ENCODE results near the gene VKORC1. TPM values are rescaled to one million over a fixed set of nuclear protein-coding genes. Genes with fewer than 3 reads are reported as not detected.

VKORC1 gene
- total and polyA plus RNA-seq, 2 experiments from 2014 or later: 89.6 to 100 TPM

- DNase-seq (ENCODE audit: low spot score) (no peak), ATAC-seq (no peak)
- peaks cover 5% of the 10 kb centered on the region; the same call in 1 of the 3 replicates for H3K4me1 Mint-ChIP-seq
Observed at GRCh38 chr16:31080756-31081419, 13.7 kb downstream of the VKORC1 start.

More at GRCh38 chr16:31080756-31081419, 13.7 kb downstream of the VKORC1 start:
- no peak overlapping the region for H3K27ac ChIP-seq (ENCODE audit: low read depth)
- H3K4me2 ChIP-seq: no peak overlapping the region
- H3K27me3 ChIP-seq (ENCODE audit: insufficient read depth): no peaks in the 10 kb centered on the region
- Mint-ChIP-seq H3K9me3 (no peaks in the 10 kb centered on the region), H3K36me3 (ENCODE audit: low read depth) (peaks cover 56% of the 10 kb centered on the region), H3K27ac (no peak overlapping the region), H3K27me3 (ENCODE audit: insufficient read depth, low read depth, poor library complexity) (peaks cover 8% of the 10 kb centered on the region), H3K4me3 (no peak overlapping the region)
- no peak overlapping the region for H2AFZ ChIP-seq
- no peaks in the 10 kb centered on the region for H3K4me1 ChIP-seq (ENCODE audit: insufficient read depth)
- H3K79me2 ChIP-seq (replicated peaks; ENCODE audit: insufficient read depth): peaks cover 9% of the 10 kb centered on the region
- TF ChIP-seq ZNF331 (CRISPR knock-in tag; IDR thresholded peaks at IDR 0.05; ENCODE audit: low read depth): no peak
- no peak for TF ChIP-seq POLR2AphosphoS5 (IDR thresholded peaks at IDR 0.05; ENCODE audit: low read depth)
- no peak for TF ChIP-seq ZNF114 (CRISPR knock-in tag; IDR thresholded peaks at IDR 0.05)
- TF ChIP-seq, protein P1, sequence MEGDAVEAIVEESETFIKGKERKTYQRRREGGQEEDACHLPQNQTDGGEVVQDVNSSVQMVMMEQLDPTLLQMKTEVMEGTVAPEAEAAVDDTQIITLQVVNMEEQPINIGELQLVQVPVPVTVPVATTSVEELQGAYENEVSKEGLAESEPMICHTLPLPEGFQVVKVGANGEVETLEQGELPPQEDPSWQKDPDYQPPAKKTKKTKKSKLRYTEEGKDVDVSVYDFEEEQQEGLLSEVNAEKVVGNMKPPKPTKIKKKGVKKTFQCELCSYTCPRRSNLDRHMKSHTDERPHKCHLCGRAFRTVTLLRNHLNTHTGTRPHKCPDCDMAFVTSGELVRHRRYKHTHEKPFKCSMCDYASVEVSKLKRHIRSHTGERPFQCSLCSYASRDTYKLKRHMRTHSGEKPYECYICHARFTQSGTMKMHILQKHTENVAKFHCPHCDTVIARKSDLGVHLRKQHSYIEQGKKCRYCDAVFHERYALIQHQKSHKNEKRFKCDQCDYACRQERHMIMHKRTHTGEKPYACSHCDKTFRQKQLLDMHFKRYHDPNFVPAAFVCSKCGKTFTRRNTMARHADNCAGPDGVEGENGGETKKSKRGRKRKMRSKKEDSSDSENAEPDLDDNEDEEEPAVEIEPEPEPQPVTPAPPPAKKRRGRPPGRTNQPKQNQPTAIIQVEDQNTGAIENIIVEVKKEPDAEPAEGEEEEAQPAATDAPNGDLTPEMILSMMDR (conservative IDR thresholded peaks at IDR 0.05; ENCODE audit: low read depth in 2 of 2): no peak
- TF ChIP-seq CREB1 (CRISPR knock-in tag; IDR thresholded peaks at IDR 0.05; ENCODE audit: low read depth): no peak
- TF ChIP-seq, protein P2, sequence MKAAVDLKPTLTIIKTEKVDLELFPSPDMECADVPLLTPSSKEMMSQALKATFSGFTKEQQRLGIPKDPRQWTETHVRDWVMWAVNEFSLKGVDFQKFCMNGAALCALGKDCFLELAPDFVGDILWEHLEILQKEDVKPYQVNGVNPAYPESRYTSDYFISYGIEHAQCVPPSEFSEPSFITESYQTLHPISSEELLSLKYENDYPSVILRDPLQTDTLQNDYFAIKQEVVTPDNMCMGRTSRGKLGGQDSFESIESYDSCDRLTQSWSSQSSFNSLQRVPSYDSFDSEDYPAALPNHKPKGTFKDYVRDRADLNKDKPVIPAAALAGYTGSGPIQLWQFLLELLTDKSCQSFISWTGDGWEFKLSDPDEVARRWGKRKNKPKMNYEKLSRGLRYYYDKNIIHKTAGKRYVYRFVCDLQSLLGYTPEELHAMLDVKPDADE (IDR thresholded peaks at IDR 0.05): no peak
- no peak for TF ChIP-seq ZNF462 (CRISPR knock-in tag; IDR thresholded peaks at IDR 0.05)
- TF ChIP-seq NANOG (IDR thresholded peaks at IDR 0.05; ENCODE audit: borderline replicate concordance): no peak
- TF ChIP-seq, protein P3, sequence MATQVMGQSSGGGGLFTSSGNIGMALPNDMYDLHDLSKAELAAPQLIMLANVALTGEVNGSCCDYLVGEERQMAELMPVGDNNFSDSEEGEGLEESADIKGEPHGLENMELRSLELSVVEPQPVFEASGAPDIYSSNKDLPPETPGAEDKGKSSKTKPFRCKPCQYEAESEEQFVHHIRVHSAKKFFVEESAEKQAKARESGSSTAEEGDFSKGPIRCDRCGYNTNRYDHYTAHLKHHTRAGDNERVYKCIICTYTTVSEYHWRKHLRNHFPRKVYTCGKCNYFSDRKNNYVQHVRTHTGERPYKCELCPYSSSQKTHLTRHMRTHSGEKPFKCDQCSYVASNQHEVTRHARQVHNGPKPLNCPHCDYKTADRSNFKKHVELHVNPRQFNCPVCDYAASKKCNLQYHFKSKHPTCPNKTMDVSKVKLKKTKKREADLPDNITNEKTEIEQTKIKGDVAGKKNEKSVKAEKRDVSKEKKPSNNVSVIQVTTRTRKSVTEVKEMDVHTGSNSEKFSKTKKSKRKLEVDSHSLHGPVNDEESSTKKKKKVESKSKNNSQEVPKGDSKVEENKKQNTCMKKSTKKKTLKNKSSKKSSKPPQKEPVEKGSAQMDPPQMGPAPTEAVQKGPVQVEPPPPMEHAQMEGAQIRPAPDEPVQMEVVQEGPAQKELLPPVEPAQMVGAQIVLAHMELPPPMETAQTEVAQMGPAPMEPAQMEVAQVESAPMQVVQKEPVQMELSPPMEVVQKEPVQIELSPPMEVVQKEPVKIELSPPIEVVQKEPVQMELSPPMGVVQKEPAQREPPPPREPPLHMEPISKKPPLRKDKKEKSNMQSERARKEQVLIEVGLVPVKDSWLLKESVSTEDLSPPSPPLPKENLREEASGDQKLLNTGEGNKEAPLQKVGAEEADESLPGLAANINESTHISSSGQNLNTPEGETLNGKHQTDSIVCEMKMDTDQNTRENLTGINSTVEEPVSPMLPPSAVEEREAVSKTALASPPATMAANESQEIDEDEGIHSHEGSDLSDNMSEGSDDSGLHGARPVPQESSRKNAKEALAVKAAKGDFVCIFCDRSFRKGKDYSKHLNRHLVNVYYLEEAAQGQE (IDR thresholded peaks at IDR 0.05; ENCODE audit: unreplicated experiment): no peak
- no peak for TF ChIP-seq EZH2phosphoT487 (IDR thresholded peaks at IDR 0.05; ENCODE audit: unreplicated experiment)
- no peak for TF ChIP-seq EZH2 (IDR thresholded peaks at IDR 0.05; ENCODE audit: low read depth, unreplicated experiment)
- peaks cover 7% of the 10 kb centered on the region; the same call in 1 of the 2 replicates for H3K36me3 ChIP-seq (ENCODE audit: insufficient read depth)
- no peaks in the 10 kb centered on the region for H3K9me2 ChIP-seq (ENCODE audit: insufficient read depth)
- H4K20me1 ChIP-seq (replicated peaks; ENCODE audit: insufficient read depth): no peaks in the 10 kb centered on the region; the same call in 1 of the 2 replicates
- no peak overlapping the region for H3K4me3 ChIP-seq
- no peaks in the 10 kb centered on the region for H3F3A ChIP-seq (replicated peaks; ENCODE audit: low read depth)

All from GM23338 (cell line).